HL-60 (cell line): ENCODE results near the gene TRPM4.

Experiments
- POLR2AphosphoS5 ChIP-seq: IDR thresholded peaks from 2 replicates; pipeline ENCODE4 v1.6.1; 2012; ENCODE audit warnings: low read depth
- TF ChIP-seq, protein P1 (sequence below): IDR thresholded peaks from one replicate; pipeline ENCODE4 v1.5.1; 2011; ENCODE audit warnings: low read length, control low read depth, inconsistent platforms; ENCODE audit not compliant: insufficient read depth

DNA sequence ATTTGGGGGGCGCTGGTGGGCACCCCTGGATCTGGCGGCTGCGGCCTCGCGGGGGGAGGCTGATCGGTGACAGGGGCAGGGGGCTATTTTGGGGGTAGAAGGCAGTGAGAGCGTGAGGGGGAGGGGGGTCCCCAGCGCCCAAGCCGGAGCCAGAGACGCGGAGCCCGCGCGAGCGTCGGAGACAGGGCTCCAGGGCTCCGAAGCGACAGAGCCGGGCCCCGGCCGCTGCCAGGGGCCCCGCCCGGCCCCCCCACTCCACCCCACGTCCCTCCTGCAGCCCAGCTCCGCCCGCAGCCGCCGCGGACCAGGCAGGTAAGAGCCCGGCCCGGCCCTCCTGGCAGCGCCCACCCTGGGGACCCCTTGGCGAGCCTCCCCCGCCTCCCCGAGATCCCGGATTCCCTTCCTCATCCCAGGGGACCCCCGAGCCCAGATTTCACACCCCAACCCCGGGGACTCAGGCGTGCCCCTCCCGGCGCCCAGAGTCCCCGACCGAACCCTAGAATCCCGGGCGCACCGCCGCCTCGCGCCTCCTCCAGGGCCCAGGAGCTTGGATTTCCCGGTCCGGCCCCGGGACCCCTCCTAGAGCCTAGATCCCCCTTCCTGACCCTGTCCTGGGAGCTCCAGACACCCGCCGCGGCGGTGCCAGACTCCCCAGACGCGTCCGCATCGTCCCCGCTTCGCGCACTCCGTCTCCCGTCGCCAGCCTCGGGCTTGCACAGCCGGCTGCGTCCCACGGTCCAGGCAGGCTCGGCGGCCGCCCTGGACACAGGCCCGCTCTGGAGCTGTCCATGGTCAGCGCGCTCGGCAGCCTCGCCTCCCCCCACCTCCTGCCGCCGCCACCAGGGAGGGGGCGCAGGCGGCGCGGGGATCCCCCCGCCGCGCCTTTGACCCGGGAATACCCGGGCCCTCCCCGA lies 37.9 kb upstream of the TRPM4 start, which contains the start of gene PPFIA3:
- no peak for TF ChIP-seq POLR2AphosphoS5
- TF ChIP-seq, protein P1, sequence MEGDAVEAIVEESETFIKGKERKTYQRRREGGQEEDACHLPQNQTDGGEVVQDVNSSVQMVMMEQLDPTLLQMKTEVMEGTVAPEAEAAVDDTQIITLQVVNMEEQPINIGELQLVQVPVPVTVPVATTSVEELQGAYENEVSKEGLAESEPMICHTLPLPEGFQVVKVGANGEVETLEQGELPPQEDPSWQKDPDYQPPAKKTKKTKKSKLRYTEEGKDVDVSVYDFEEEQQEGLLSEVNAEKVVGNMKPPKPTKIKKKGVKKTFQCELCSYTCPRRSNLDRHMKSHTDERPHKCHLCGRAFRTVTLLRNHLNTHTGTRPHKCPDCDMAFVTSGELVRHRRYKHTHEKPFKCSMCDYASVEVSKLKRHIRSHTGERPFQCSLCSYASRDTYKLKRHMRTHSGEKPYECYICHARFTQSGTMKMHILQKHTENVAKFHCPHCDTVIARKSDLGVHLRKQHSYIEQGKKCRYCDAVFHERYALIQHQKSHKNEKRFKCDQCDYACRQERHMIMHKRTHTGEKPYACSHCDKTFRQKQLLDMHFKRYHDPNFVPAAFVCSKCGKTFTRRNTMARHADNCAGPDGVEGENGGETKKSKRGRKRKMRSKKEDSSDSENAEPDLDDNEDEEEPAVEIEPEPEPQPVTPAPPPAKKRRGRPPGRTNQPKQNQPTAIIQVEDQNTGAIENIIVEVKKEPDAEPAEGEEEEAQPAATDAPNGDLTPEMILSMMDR: no peak
